OCI-LY3 (cell line): Measurements from ENCODE around the gene CHPF.

Source experiments
- H2AFZ ChIP-seq: fragments of 200-600, 300-600 bp; shearing (Covaris generic); 2 replicates; pipeline ENCODE4 v1.6.0; 2014; ENCODE audit warnings: antibody characterized with exemption, low read depth, low read length
- H3K27ac ChIP-seq: fragments of 200-600, 300-600 bp; sonication (generic); 2 replicates; pipeline ENCODE4 v1.5.1; 2014; ENCODE audit warnings: mild to moderate bottlenecking, low read length, moderate library complexity, mixed read lengths
- H3K27me3 ChIP-seq: fragments of 200-600, 300-600 bp; sonication (generic); 2 replicates; pipeline ENCODE4 v1.6.1; 2014; ENCODE audit warnings: low read depth, low read length, mixed read lengths
- H3K36me3 ChIP-seq: fragments of 200-600, 300-600 bp; sonication (generic); replicated peaks from 2 replicates; pipeline ENCODE3; 2014; ENCODE audit warnings: low read depth, low read length, mixed read lengths
- H3K4me1 ChIP-seq: fragments of 300-600, 200-600 bp; sonication (generic); 2 replicates; pipeline ENCODE4 v1.6.1; 2014; ENCODE audit warnings: low read length, mixed read lengths
- H3K4me2 ChIP-seq: fragments of 200-600, 300-600 bp; sonication (generic); 2 replicates; pipeline ENCODE4 v1.6.1; 2014; ENCODE audit warnings: low read length, mixed read lengths
- H3K4me3 ChIP-seq: fragments of 300-600, 200-600 bp; sonication (generic); 2 replicates; pipeline ENCODE4 v1.5.1; 2014; ENCODE audit warnings: antibody characterized with exemption, mild to moderate bottlenecking, low read length, moderate library complexity
- H3K79me2 ChIP-seq: fragments of 300-600, 200-600 bp; shearing (Covaris generic); 2 replicates; pipeline ENCODE4 v1.6.1; 2014; ENCODE audit warnings: mild to moderate bottlenecking, low read length, mixed read lengths
- H3K9ac ChIP-seq: fragments of 300-600, 200-600 bp; shearing (Covaris generic); 2 replicates; pipeline ENCODE4 v1.6.0; 2014; ENCODE audit warnings: mild to moderate bottlenecking, low read length, moderate library complexity
- H3K9me3 ChIP-seq: fragments of 200-600, 300-600 bp; shearing (Covaris generic); 2 replicates; pipeline ENCODE4 v1.6.1; 2014; ENCODE audit warnings: low read length, mixed read lengths; ENCODE audit not compliant: insufficient read depth
- H4K20me1 ChIP-seq: fragments of 200-600, 300-600 bp; sonication (generic); 2 replicates; pipeline ENCODE4 v1.6.1; 2016; ENCODE audit warnings: low read length, mixed read lengths; ENCODE audit not compliant: insufficient read depth
- EZH2phosphoT487 ChIP-seq: fragments of 200-600 bp; shearing (Covaris generic); IDR thresholded peaks from 2 replicates; pipeline ENCODE4 v1.6.1; 2018; ENCODE audit warnings: antibody characterized with exemption, mixed run types, low read depth
- TF ChIP-seq, protein P1 (sequence below): fragments of 200-600, 300-600 bp; sonication (generic); IDR thresholded peaks from 2 replicates; pipeline ENCODE4 v1.5.1; 2014; ENCODE audit warnings: antibody characterized with exemption, low read length, low read depth

CHPF gene

GRCh38 chr2:219543596-219544358 lies at the start of gene CHPF, which contains the start of gene TMEM198:
Gene CHPF, minus strand, starts transcription at chr2:219543809. Its CDS starts 271 bp downstream, at chr2:219543538.
Gene TMEM198, plus strand, starts transcription at chr2:219544028. Its CDS starts 700 bp downstream, at chr2:219544728.
- H4K20me1 ChIP-seq = peaks cover 14% of the 10 kb centered on the region; the same call in 1 of the 2 replicates
- H3K4me3 ChIP-seq = peak within 1 kb of the TSS; percentile 99
- H2AFZ ChIP-seq = peak within 1 kb of the TSS; percentile 75
- H3K4me2 ChIP-seq = peak within 1 kb of the TSS; percentile 97
- no peaks in the 10 kb centered on the region for H3K27me3 ChIP-seq
- H3K79me2 ChIP-seq = peaks cover 8% of the 10 kb centered on the region
- H3K4me1 ChIP-seq = peaks cover 6% of the 10 kb centered on the region
- peak within 1 kb of the TSS; percentile 60 for H3K27ac ChIP-seq
- H3K36me3 ChIP-seq = peaks cover 8% of the 10 kb centered on the region
- peak within 1 kb of the TSS; percentile 83 for H3K9ac ChIP-seq
- no peaks in the 10 kb centered on the region for H3K9me3 ChIP-seq
- TF ChIP-seq EZH2phosphoT487 = no peak
- TF ChIP-seq, protein P1, sequence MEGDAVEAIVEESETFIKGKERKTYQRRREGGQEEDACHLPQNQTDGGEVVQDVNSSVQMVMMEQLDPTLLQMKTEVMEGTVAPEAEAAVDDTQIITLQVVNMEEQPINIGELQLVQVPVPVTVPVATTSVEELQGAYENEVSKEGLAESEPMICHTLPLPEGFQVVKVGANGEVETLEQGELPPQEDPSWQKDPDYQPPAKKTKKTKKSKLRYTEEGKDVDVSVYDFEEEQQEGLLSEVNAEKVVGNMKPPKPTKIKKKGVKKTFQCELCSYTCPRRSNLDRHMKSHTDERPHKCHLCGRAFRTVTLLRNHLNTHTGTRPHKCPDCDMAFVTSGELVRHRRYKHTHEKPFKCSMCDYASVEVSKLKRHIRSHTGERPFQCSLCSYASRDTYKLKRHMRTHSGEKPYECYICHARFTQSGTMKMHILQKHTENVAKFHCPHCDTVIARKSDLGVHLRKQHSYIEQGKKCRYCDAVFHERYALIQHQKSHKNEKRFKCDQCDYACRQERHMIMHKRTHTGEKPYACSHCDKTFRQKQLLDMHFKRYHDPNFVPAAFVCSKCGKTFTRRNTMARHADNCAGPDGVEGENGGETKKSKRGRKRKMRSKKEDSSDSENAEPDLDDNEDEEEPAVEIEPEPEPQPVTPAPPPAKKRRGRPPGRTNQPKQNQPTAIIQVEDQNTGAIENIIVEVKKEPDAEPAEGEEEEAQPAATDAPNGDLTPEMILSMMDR = no peak

- TF ChIP-seq, protein P1 = no peak
- no peak for TF ChIP-seq EZH2phosphoT487
- Histone ChIP-seq H3K4me1 (peaks cover 4% of the 10 kb centered on the region; the same call in 1 of the 2 replicates), H2AFZ (no peak overlapping the region), H3K27ac (no peak overlapping the region), H3K36me3 (no peaks in the 10 kb centered on the region), H3K9me3 (no peaks in the 10 kb centered on the region), H4K20me1 (no peaks in the 10 kb centered on the region), H3K4me2 (no peak overlapping the region), H3K79me2 (no peaks in the 10 kb centered on the region), H3K4me3 (no peak overlapping the region), H3K9ac (no peak overlapping the region), H3K27me3 (no peaks in the 10 kb centered on the region)
These were observed 49.5 kb upstream of the CHPF start for GRCh38 chr2:219593154-219593553.

- Histone ChIP-seq H3K4me3 (no peak overlapping the region), H3K4me1 (peaks cover 4% of the 10 kb centered on the region; the same call in 1 of the 2 replicates), H3K27me3 (no peaks in the 10 kb centered on the region), H4K20me1 (no peaks in the 10 kb centered on the region), H2AFZ (no peak overlapping the region), H3K9me3 (no peaks in the 10 kb centered on the region), H3K27ac (no peak overlapping the region), H3K4me2 (no peak overlapping the region), H3K79me2 (no peaks in the 10 kb centered on the region), H3K36me3 (no peaks in the 10 kb centered on the region), H3K9ac (no peak overlapping the region)
- TF ChIP-seq, protein P1 = no peak
- no peak for TF ChIP-seq EZH2phosphoT487
These were observed 49.1 kb upstream of the CHPF start for GRCh38 chr2:219592736-219593135.

- no peak overlapping the region for H3K9ac ChIP-seq
- no peak for TF ChIP-seq EZH2phosphoT487
- TF ChIP-seq, protein P1 = no peak
- H3K79me2 ChIP-seq = no peaks in the 10 kb centered on the region
- no peak overlapping the region for H3K27ac ChIP-seq
- no peak overlapping the region for H2AFZ ChIP-seq
- no peaks in the 10 kb centered on the region for H3K27me3 ChIP-seq
- H3K4me2 ChIP-seq = no peak overlapping the region
- H3K4me3 ChIP-seq = no peak overlapping the region
- H4K20me1 ChIP-seq = no peaks in the 10 kb centered on the region
- no peaks in the 10 kb centered on the region; the same call in 1 of the 2 replicates for H3K4me1 ChIP-seq
- no peaks in the 10 kb centered on the region for H3K36me3 ChIP-seq
- H3K9me3 ChIP-seq = no peaks in the 10 kb centered on the region
These were observed 47.5 kb upstream of the CHPF start for GRCh38 chr2:219591091-219591490.
